ENCODE data around the gene PEAR1. TPM values are rescaled to one million over a fixed set of nuclear protein-coding genes. Genes with fewer than 3 reads are reported as not detected.
A peak's percentile ranks its signal among the peaks of the same experiment; 100 is the strongest.

PEAR1 gene
- total RNA-seq, 1 experiment from 2014 or later: 0.39 TPM

DNA sequence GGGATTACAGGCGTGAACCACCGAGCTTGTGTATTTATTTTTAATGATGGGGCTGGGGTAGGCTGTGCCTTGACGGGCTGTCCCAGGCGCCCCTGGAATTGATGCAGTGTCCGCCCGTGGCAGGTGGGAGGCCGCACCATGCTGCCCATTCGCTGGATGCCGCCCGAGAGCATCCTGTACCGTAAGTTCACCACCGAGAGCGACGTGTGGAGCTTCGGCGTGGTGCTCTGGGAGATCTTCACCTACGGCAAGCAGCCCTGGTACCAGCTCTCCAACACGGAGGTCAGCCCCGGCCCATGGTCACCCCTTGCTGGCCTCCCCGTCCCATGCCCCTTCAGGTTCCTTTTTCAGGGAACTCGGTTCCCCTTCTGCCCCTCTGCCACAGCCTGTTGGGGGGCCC, 13.6 kb upstream of the PEAR1 start:
- no peak for DNase-seq
- Histone ChIP-seq H2BK15ac (ENCODE audit: low read depth, low read length) (no peak overlapping the region), H3K23ac (ENCODE audit: insufficient read length, low read depth, low read length) (no peak overlapping the region), H3K23me2 (ENCODE audit: insufficient read length, low read depth, low read length, poor library complexity, severe bottlenecking) (no peaks in the 10 kb centered on the region), H3K9ac (ENCODE audit: extremely low read depth, insufficient read length, low read length) (no peak overlapping the region), H3K14ac (ENCODE audit: insufficient read depth, low read length) (no peak overlapping the region), H3T11ph (ENCODE audit: low read length) (no peak overlapping the region), H3K18ac (ENCODE audit: insufficient read length, low read depth, low read length) (no peak overlapping the region), H3K27ac (ENCODE audit: insufficient read length, low read depth, low read length) (no peak overlapping the region), H2BK5ac (ENCODE audit: insufficient read length, low read length) (no peak overlapping the region), H2AK5ac (ENCODE audit: insufficient read length, low read length) (no peak overlapping the region), H3K4ac (ENCODE audit: low read depth, low read length) (no peak overlapping the region), H3K79me1 (ENCODE audit: insufficient read depth, low read depth, low read length, poor library complexity, severe bottlenecking) (no peaks in the 10 kb centered on the region), H2AFZ (ENCODE audit: low read length) (no peak overlapping the region), H4K91ac (ENCODE audit: insufficient read length, low read depth, low read length) (no peak overlapping the region), H4K8ac (replicated peaks; ENCODE audit: insufficient read length, low read depth, low read length) (no peak overlapping the region), H4K20me1 (ENCODE audit: control insufficient read depth, insufficient read depth, insufficient read length) (no peaks in the 10 kb centered on the region), H3K4me1 (ENCODE audit: insufficient read depth, low read length) (no peaks in the 10 kb centered on the region), H2BK12ac (ENCODE audit: insufficient read length, low read depth, low read length) (no peak overlapping the region), H2BK120ac (ENCODE audit: low read depth, low read length, poor library complexity, severe bottlenecking) (no peak overlapping the region), H4K5ac (ENCODE audit: insufficient read length, low read depth, low read length) (no peak overlapping the region), H3K4me2 (ENCODE audit: insufficient read depth, insufficient read length, low read length) (no peak overlapping the region), H3K9me3 (ENCODE audit: control insufficient read depth, low read depth, low read length) (no peaks in the 10 kb centered on the region), H3K79me2 (ENCODE audit: insufficient read depth, low read length) (no peaks in the 10 kb centered on the region), H2BK20ac (ENCODE audit: low read depth, low read length, poor library complexity, severe bottlenecking) (no peak overlapping the region), H3K56ac (ENCODE audit: insufficient read length, low read depth, low read length) (no peak overlapping the region), H3K27me3 (ENCODE audit: insufficient read depth, low read length) (no peaks in the 10 kb centered on the region; the same call in 1 of the 2 replicates)
- Mint-ChIP-seq H3K36me3 (ENCODE audit: insufficient read depth in 1 of 3, low read depth in 3 of 3) (no peaks in the 10 kb centered on the region), H3K4me1 (peaks cover 19 to 44% of the 10 kb centered on the region in 2 experiments), H3K9me3 (no peaks in the 10 kb centered on the region; a peak in 1 of 5 replicates), H3K27ac (peak overlapping the region in 1 of 3 experiments; percentile 60; a peak in 1 of 7 replicates), H3K27me3 (ENCODE audit: low read depth) (peaks cover 72% of the 10 kb centered on the region), H3K4me3 (no peak overlapping the region; a peak in 1 of 5 replicates)
- WGBS (ENCODE audit: extremely low coverage, insufficient read length, low lambda C conversion rate): no CpG with 5 or more reads among the region's 21 CpGs
- TF ChIP-seq, protein P1, sequence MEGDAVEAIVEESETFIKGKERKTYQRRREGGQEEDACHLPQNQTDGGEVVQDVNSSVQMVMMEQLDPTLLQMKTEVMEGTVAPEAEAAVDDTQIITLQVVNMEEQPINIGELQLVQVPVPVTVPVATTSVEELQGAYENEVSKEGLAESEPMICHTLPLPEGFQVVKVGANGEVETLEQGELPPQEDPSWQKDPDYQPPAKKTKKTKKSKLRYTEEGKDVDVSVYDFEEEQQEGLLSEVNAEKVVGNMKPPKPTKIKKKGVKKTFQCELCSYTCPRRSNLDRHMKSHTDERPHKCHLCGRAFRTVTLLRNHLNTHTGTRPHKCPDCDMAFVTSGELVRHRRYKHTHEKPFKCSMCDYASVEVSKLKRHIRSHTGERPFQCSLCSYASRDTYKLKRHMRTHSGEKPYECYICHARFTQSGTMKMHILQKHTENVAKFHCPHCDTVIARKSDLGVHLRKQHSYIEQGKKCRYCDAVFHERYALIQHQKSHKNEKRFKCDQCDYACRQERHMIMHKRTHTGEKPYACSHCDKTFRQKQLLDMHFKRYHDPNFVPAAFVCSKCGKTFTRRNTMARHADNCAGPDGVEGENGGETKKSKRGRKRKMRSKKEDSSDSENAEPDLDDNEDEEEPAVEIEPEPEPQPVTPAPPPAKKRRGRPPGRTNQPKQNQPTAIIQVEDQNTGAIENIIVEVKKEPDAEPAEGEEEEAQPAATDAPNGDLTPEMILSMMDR (conservative IDR thresholded peaks at IDR 0.05): no peak
